Esophagus squamous epithelium (tissue), 5 donors: ENCODE measurements around the gene NRXN3. TPM values are rescaled to one million over a fixed set of nuclear protein-coding genes. Genes with fewer than 3 reads are reported as not detected.

ENCODE experiments used
- DNase-seq: peaks from one replicate; lab custom pipeline; 2025; lab: John Stamatoyannopoulos, UW
- H3K27ac ChIP-seq, 4 donors: fragments of 200-600 bp; sonication (generic); one replicate each; pipeline ENCODE4 v1.5.1; 2016 to 2019; ENCODE audit warnings: mild to moderate bottlenecking in 1 of 4
- H3K27me3 ChIP-seq, 4 donors: fragments of 200-600 bp; sonication (generic); 1 replicate in 3 of 4; 2 replicates in 1 of 4; pipeline versions ENCODE4 v1.5.1 to v1.6.0; 2017 to 2021; ENCODE audit warnings: antibody characterized with exemption in 1 of 4
- H3K36me3 ChIP-seq, 3 donors: fragments of 200-600 bp; sonication (generic); one replicate each; pipeline ENCODE4 v1.5.1; 2016 to 2019
- H3K4me1 ChIP-seq, 3 donors: fragments of 200-600 bp; sonication (generic); one replicate each; pipeline ENCODE4 v1.5.1; 2017 to 2019
- H3K4me3 ChIP-seq, 4 donors: fragments of 200-600 bp; sonication (generic); 1 replicate in 3 of 4; 2 replicates in 1 of 4; pipeline ENCODE4 v1.5.1; 2016 to 2019; ENCODE audit warnings: mild to moderate bottlenecking in 2 of 4, moderate library complexity in 1 of 4
- H3K9me3 ChIP-seq, 3 donors: fragments of 200-600 bp; sonication (generic); one replicate each; pipeline ENCODE4 v1.5.1; 2016 to 2019
- CTCF ChIP-seq, 6 experiments: fragments of 450-650 bp in 4 of 6; fragments of 200-600 bp in 2 of 6; sonication (generic) in 2 of 6; IDR thresholded peaks; one replicate each; pipeline ENCODE4 v1.5.1; 2016 to 2019; ENCODE audit warnings: antibody characterized with exemption in 6 of 6, mild to moderate bottlenecking in 4 of 6, moderate library complexity in 4 of 6
- POLR2A ChIP-seq, 4 donors: fragments of 450-650 bp; IDR thresholded peaks; one replicate each; pipeline ENCODE4 v1.6.1; 2017; ENCODE audit warnings: antibody characterized with exemption in 4 of 4, mild to moderate bottlenecking in 4 of 4, moderate library complexity in 3 of 4
- WGBS, 2 donors: methylation state at CpG; one replicate each; pipeline ENCODE4 v1.1.5; 2018; 5-methylcytosine and 5-hydroxymethylcytosine counted together
- intact Hi-C: fragments of 100-400 bp; cut with DNase I; formaldehyde crosslinking; loops from one replicate; pipeline ENCODE4 v1.15.0; 2022
- total RNA-seq, 4 donors: library from RNA; depleted of rRNA; stranded (reverse); fragments of >200 nt; gene quantifications; one replicate each; pipeline ENCODE4 v1.1.0, GENCODE V29; 2016
- donor health status: DM: yes; HTN: yes; CAD: no.

Gene NRXN3
- total RNA-seq, 4 donors from 2014 or later = 0.30 to 15.8 (median 1.5) TPM

GRCh38 chr14:78141590-78141989 lies 28.6 kb upstream of the NRXN3 start:
- Histone ChIP-seq H3K27ac (no peak overlapping the region), H3K27me3 (no peaks in the 10 kb centered on the region), H3K9me3 (no peaks in the 10 kb centered on the region), H3K4me1 (no peaks in the 10 kb centered on the region), H3K36me3 (no peaks in the 10 kb centered on the region), H3K4me3 (no peak overlapping the region)
- DNase-seq = no peak
- WGBS, 2 donors = 23 to 52% methylated on average over 2 of the region's 2 CpGs
- intact Hi-C loops = no loop called here
- TF ChIP-seq CTCF (IDR thresholded peaks at IDR 0.05) = no peak
- TF ChIP-seq POLR2A (IDR thresholded peaks at IDR 0.05) = no peak

GRCh38 chr14:78142998-78143397 lies 27.2 kb upstream of the NRXN3 start:
- TF ChIP-seq POLR2A (IDR thresholded peaks at IDR 0.05) = no peak
- TF ChIP-seq CTCF (IDR thresholded peaks at IDR 0.05) = no peak
- intact Hi-C loops = no loop called here
- Histone ChIP-seq H3K27ac (no peak overlapping the region), H3K9me3 (no peaks in the 10 kb centered on the region), H3K36me3 (no peaks in the 10 kb centered on the region), H3K4me3 (no peak overlapping the region), H3K4me1 (no peaks in the 10 kb centered on the region), H3K27me3 (peaks cover 0 to 5% (median 0%) of the 10 kb centered on the region in 4 donors)
- WGBS, 2 donors = 59 to 64% methylated on average over 5 of the region's 5 CpGs
- DNase-seq = no peak

GRCh38 chr14:78143489-78144145 lies 26.6 kb upstream of the NRXN3 start:
- Histone ChIP-seq H3K4me3 (no peak overlapping the region), H3K36me3 (no peaks in the 10 kb centered on the region), H3K27ac (no peak overlapping the region), H3K4me1 (no peaks in the 10 kb centered on the region), H3K9me3 (no peaks in the 10 kb centered on the region), H3K27me3 (peaks cover 0 to 5% (median 0%) of the 10 kb centered on the region in 4 donors)
- intact Hi-C loops = no loop called here
- DNase-seq = no peak
- no peak for TF ChIP-seq POLR2A (IDR thresholded peaks at IDR 0.05)
- TF ChIP-seq CTCF (IDR thresholded peaks at IDR 0.05) = no peak
- 36 to 47% methylated on average over 7 of the region's 7 CpGs for WGBS, 2 donors

DNA sequence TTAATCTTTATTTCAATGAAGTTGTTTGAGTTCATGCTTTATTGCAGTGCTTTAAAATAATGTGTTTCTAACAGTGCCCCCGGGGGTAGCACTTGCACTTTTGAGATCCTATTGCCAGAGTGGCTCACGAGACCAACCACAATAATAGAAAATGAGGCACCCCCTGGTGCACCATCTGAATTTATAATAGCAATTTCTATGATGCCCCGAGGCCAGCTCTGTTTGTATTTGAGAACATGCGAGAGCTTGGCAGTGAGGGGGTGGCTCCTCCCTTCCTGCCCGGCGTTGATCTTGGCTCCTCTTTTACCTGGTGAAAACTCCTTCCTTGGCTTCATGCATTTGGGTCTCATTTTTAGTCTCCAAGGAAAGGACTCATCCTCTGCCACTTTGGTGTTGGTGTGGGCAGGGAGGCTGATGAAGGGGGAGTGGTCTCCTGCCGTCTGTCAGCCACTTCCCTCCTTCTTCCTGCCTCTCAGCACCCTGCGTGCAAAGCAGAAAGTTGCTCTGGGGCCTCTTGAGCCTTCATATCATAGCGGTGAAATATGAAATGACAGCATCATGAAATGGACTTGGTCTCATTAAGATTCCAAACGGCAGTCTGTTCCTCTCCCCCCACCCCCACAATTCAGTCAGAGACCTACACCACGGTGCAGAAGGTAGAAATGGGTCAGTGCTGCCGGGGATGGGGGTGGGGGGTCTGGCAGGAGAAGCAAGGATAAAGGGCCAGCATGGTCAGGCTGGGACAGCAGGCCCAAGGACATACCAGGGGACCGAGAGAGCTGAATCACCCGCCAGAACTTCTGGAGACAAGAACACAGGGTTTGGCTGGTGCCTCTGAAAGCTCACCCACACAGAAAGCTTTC lies 17.7 kb upstream of the NRXN3 start:
- WGBS, 2 donors = 22 to 26% methylated on average over 10 to 13 of the region's 14 CpGs
- intact Hi-C loops = no loop called here

More for the DNA sequence above, 17.7 kb upstream of the NRXN3 start:
- no peak for DNase-seq
- TF ChIP-seq CTCF (IDR thresholded peaks at IDR 0.05) (no peak), POLR2A (IDR thresholded peaks at IDR 0.05) (no peak)
- Histone ChIP-seq H3K9me3 (no peaks in the 10 kb centered on the region), H3K36me3 (no peaks in the 10 kb centered on the region), H3K27ac (no peak overlapping the region), H3K4me1 (no peaks in the 10 kb centered on the region), H3K4me3 (no peak overlapping the region), H3K27me3 (peaks cover 0 to 8% (median 0%) of the 10 kb centered on the region in 4 donors)
